Germinal center (tissue), 1 donor: Measurements from ENCODE around the gene EHBP1.

ENCODE experiments used
- DNase-seq: peaks from one replicate; pipeline ENCODE4 v3.0.0; 2012; ENCODE audit warnings: mixed read lengths, low spot score

Gene EHBP1

DNA sequence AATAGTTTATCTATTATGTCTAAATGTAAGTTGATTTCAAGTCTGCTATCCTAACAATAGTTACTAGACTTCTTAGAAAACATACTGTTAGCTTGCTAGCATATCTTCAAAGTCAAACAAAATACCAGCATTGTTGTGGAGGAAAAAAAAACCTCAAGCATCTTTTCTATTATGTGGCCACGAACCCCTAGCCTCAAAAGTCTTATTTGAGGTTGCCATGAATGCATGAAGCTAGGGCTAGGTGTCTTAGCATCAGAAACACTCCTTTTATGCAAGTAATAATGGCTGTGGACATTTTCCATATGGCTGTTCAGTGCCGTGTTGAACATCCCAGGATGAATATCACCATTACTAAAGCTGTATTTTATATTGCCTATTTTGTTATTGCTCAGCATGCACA, 258.5 kb downstream of the EHBP1 start:
- DNase-seq: no peak

DNA sequence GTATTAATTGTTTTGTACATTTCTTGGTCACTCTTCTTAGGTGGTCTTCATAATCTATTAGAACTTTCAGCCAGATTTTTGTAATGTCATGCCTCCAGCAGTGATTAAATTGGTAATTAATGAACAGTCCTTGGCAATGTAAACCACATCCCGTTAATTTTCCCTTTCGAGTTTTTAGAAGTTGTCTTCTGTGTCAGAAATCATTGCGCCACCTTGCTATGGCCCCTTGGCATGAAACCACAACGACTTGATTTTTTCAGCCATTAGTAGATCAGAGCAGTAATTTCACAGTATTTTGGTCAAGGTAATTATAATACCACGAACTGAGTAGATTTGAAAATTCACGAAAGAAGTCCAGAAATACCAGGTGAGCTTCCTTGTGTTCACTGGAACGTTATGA, 259.2 kb downstream of the EHBP1 start:
- DNase-seq: no peak

DNA sequence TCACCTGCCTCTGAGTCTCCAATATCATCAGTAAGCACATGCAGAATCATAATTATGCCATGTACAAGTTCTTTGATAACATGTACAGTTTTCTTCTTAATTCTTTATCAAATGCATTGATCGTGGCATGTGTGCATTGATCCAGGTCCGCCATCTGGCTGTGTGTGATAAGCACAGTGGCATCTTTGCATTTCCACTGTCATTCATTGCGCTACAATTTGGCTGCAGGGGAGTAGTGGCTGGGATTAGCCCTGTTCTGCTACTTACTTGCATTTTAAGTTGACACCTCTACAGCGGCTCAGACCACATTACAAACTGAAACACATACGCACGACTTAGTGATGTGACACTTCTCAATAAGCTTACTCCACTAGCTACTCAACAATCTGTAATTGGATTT, 261.5 kb downstream of the EHBP1 start:
- no peak for DNase-seq

DNA sequence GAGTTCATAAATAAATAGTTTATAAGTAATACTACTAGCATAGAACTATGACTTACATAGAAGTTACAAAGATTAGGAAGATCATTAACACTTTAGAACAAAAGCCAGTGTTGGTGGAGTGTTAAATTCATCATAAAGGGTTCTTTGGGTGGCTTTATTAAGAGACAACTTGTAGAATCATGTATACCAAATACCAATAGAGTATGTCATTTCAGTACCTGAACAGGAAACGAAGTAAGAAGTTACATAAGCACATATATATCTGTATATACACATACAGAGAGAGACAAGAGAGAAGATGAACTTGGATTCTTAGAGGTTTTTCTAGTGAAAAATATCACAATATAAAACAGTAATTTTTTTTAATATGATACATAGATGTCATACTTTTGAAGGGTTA, 262.7 kb downstream of the EHBP1 start:
- no peak for DNase-seq

- no peak for DNase-seq
Measured at GRCh38 chr2:62968668-62969067, 263.2 kb downstream of the EHBP1 start.

DNA sequence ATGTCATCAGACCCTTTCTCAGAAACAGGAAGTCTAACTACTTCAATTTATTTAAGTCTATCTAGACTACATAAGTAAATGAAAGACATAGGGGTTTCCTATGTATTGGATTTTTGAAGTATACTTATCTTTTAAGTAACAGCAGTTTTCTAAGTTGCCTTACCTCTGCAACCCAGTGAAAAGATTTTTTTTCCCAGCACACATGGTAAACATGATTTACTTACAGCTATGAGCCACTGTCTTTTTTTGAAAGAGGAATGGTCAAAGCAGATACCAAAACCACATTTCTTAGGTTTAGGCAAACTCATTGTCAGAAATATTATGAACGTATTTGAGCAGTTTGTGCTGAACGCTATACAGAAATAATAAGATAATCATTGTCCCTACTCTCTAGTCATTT, 266.4 kb downstream of the EHBP1 start:
- DNase-seq: no peak

GRCh38 chr2:62972601-62973000, 267.1 kb downstream of the EHBP1 start:
- no peak for DNase-seq

DNA sequence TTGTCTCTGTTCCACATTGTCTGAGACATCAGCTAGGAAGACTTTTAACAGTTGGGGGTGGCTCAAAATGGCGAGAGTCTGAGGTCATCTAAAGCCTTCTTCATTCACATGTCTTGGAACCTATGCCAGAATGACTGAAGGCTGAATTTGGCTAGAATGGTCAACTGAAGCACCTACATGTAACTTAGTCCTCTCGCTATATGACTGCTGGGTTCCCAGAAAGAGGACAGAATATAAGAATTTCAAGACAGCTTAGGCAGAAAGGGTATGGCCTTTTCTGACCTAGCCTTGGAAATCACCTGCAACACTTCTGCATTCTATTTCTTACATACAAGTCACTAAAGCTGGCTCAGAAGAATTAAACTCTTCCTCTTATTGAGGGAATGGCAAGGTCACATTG, 269.5 kb downstream of the EHBP1 start:
- DNase-seq: no peak

DNA sequence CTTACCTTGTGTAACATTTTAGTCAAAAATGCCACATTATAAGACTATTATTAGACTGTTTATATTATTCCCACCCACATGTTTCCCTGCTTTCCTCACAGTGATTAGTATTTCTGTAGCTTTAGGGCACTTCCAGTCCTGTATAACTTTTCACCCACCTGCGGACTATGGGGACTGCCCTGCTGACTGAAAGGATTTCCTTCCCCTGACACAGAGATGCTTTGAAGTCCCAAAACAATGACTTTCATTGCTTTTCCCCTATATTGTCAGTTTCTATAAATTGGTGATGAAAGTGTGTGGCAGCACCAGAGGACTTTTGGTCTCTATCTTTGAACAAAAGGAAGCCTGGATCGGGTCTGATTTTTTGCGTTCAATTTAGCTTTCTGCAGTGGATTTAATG, 286.1 kb downstream of the EHBP1 start:
- no peak for DNase-seq

GRCh38 chr2:62992561-62992960, 287.0 kb downstream of the EHBP1 start:
- DNase-seq: no peak

DNA sequence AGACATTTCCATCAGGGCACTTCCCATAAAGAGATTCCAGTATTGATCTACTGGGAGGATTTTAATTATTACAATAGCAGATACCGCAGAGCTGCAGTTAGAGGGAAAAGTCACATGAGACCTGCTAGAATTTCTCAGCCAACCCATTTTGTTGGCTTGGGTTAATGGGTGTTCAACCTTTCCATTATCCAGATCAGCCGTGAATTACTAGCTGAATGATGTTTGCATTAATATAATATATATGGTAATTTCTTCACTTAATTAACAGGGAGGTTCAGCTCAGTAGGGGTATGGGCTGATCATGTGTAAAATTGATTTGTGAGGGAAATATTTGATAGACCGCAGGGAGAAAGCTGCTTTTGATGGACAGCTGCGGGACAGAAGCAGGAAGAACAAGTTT, 288.7 kb downstream of the EHBP1 start:
- DNase-seq: no peak

DNA sequence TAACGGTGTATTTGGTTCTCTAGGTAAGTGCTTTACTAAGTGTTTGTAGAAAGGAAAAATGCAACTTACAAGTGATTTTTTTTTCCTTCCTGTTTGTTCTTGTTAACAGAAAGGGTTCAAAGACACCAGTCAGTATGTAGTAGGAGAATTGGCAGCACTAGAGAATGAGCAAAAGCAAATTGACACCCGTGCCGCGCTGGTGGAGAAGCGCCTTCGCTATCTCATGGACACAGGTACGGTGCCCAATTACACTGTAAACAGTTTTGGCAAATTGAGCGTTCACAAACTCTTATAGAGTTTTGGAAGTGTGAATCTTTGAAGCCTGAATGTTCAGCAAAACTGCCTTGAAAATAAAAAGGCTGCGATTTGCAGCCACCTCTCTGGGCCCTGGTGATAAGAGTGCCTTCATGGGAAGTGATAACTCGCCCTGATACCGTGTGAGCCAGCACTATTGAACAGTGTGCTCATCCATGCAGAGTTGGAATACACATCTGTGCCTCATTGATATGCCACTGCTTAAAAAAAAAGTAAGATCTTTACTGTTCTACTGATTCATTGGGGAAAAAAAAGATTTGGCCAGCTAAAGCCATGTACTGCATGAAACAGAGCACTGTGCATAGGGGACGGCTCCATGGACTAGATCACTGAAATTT, 291.1 kb downstream of the EHBP1 start:
- no peak for DNase-seq

DNA sequence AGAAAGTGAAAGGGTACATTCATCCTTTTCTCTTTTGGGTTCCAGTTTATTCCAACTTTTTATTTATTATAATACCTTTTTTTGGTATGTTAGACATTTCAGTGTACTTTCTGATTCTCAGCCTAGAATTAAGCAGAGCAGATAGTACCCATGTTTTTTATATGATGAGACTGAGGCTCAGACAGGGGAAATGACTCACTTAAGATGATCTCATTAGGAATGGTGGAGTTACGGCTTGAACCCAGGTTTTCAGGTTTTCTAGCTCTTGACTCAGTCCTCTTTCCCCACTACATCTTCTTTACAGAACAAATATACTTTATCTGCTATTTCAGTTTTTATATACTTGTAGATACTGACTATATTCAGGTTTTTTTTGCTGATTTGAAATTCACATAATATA, 293.4 kb downstream of the EHBP1 start:
- no peak for DNase-seq

GRCh38 chr2:62999905-63000304, 294.4 kb downstream of the EHBP1 start:
- no peak for DNase-seq

GRCh38 chr2:63000801-63001200, 295.3 kb downstream of the EHBP1 start:
- DNase-seq: no peak

GRCh38 chr2:63001576-63001975, 296.1 kb downstream of the EHBP1 start:
- no peak for DNase-seq

DNA sequence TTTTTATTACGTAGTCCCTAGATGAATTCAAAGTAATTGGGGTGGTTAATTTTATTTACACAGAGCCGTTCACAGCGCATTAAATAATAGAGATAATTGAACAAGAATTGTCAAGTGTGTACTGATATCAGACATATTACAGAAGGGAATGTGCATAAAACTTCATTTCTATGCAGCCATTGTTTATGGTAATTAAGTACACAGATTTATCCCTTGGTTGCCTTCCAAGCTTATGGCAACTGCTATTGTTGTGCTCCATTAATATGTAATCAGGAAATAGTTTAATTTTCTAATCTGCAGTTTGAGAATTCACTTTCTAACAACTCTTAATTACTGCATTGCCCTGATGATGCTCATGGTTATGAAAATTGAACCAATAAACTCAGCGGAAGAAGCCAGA, 297.8 kb downstream of the EHBP1 start:
- no peak for DNase-seq

DNA sequence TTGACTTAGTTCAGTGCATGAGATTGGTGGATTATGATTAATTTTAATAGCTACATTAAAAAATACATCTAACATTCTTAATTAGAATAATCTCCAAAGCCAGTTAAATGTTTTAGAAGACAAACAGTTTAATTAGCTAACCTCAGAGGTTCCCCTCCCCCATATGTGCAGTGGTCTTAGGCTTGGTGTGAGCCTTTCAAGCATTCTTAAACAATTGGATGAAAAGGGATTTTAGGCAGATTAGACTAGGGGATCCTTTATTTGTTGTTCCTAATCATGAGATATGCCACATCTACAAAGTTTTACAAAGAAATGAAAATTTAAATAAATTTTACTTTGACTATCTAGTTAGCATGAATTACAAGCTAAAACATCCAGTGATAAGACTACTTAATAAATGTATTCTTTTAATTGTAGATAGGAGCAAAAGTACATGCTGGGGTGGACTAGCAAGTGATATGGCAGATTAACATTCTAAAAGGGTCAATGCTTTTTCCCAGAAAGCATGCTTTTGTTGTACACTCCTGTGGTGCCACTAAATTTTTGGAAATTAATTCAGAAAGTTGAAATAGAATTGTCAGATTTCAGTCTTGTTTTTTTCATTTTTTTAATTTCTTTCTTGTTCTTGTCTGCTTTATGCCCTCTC, 302.4 kb downstream of the EHBP1 start:
- no peak for DNase-seq

DNA sequence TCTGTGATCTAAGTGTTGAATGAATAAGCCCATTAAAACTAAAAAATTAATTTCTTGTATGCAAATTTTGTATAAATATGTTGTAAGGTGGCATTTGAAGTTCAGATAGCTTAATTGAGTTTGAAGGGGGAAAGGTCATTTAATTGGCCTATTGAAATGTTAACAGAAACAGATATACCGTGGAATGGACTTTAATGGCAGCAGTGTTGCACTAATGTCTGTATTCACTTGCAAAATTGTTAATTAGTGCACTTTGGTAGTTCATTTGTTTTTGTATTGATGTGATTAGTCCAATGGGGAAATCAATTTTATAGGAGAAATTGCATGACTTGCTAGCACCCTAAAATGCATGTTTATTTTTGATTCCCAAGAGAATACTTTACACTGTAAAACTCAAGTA, 303.3 kb downstream of the EHBP1 start:
- DNase-seq: no peak

DNA sequence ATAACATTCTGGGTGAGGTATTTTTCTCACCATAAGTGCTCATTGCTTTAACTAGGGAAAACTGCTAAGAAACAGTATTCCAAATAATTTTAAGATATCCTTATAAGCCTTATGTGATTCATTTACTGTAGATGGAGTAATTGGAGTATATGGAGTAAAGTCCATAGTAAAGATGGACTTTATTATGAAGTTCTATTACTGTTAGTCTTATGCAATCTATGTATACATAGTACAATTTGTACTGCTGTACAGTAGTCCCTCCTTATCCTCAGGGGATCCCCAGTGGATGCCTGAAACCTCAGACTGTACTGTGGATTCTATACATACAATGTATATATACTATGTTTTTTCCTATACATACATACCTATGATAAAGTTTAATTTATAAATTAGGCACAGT, 304.0 kb downstream of the EHBP1 start:
- no peak for DNase-seq

DNA sequence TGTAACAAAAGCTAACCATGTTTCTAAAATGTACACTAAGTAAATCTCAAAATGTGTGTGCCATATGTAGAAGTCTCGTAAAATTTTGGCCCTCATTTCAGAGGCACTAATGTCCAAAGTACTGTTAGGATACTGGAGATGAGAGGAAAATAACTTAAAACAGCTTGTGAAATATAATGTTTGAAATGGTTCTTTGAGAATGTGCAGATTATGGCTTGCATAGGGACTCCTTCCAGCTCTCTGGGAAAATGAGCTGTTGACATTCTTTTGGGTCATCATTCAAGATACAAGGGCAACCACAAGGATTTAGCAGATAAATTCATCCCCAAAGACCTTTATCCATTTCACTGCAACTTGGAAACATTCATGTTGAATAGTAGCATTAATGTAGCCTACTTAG, 307.0 kb downstream of the EHBP1 start:
- no peak for DNase-seq

GRCh38 chr2:63013438-63013837, 307.9 kb downstream of the EHBP1 start:
- DNase-seq: no peak

DNA sequence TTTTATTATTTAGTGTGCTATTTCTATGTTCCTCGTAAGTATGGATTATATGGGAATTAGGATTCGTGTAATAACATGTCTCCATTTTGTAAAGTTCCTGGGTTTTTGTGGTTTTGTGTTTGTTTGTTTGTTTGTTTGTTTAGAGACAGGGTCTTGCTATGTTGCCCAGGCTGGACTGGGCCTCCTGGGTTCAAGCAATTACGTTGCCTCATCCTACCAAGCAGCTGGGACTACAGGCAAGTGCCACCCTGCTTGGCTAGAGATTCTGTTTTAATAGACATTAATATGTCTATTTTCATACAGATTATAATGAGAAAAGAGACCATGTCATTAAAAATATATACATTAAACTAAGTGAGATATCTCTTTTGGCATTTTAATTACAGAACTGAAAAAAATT, 309.9 kb downstream of the EHBP1 start:
- DNase-seq: no peak

- no peak for DNase-seq
Measured at GRCh38 chr2:63018439-63018838, 312.9 kb downstream of the EHBP1 start.
